DMS53 (cell line): ENCODE data around the gene KRT34.
A peak's percentile ranks its signal among the peaks of the same experiment; 100 is the strongest.
"Not testable (repeated sequence)": the region's sequence is repeated elsewhere in the genome, so short reads cannot be mapped to it uniquely, and the experiment has no call there.

Source experiments
- DNase-seq: peaks from one replicate; lab custom pipeline; 2025; lab: John Stamatoyannopoulos, UW

The KRT34 gene

GRCh38 chr17:41366070-41366469 lies 16.0 kb downstream of the KRT34 start:
- DNase-seq, result no peak

DNA sequence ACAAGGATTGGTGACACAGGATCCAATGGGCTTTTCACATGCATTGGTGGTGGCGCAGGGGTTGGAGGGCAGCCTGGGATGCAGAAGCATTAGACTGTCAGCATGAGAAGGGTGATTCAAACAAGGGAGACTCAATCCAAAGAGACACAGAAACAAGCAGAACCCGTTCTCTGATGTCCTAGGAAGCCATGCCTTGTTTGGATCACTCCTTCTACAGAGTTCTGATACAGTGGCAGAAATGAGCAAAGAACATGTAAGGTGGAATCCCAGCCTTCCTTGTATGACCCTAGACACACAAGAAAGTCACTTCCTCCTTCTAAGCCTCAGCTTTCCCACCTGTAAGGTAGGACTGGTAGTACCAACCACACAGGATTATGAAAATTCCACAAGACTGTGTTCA lies 18.2 kb downstream of the KRT34 start:
- DNase-seq, result no peak

DNA sequence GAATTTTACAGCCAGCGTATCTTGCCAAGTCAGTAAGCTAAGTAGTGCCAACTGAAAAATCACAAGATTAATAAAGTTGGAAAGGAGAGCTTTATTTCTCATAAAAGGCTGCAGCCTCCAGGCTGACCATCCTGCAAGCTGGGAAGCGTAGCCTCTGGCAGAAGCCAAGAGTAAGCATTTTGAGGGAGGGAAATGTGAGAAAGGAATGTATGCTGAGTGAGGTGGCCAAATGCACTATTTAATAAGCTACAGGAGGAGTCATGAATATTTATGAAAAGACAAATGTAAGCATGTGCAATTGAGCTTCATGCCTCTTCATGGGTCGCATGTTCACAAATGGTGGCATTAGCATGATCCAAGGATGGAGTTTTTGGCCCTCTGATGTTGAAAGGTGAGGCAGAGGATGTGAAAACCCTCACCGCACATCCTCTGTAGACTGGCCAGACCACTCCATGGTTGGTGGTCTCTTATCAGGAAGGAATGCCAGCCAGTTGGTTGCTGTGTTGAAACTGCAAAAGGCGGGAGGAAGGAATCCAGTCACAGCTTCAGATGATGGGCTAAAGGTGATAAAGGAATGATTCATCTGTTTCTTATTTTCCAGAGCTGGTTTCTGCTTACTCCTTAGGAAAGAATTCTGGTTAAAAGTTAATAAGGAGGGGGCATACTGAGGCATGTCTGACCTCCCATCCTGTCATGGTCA lies 21.7 kb downstream of the KRT34 start:
- DNase-seq, result no peak

DNA sequence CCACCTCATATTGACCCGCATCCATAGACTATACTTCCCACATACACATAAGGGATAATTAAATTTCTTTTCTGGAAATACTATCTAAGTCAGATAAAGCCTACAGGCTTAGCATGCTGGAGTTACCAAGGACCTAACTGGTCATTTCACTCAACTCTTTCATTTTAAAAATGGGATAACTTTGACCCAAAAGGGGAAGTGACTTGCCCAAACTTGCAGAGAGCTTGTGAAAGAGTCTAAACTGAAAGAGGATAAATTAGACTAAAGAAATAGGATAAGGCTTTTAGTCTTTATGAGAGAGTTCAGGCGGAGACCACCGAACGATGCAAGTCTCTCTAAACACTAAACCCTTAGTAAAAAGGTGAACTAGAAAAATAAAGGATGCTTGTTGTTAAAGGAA lies 27.6 kb downstream of the KRT34 start:
- DNase-seq, result no peak

- no peak for DNase-seq
These were observed 29.3 kb downstream of the KRT34 start for GRCh38 chr17:41352597-41353366.

GRCh38 chr17:41351177-41351576 lies 30.9 kb downstream of the KRT34 start:
- no peak for DNase-seq

- not testable (repeated sequence) for DNase-seq
These were observed 31.7 kb downstream of the KRT34 start, which contains the start of gene KRT33A for GRCh38 chr17:41350381-41350878. Gene KRT33A, minus strand, starts transcription at chr17:41350828. Its CDS starts 61 bp downstream, at chr17:41350767.

- DNase-seq, result no peak
These were observed 34.0 kb downstream of the KRT34 start for GRCh38 chr17:41347869-41348760.

GRCh38 chr17:41346421-41346820 lies 35.7 kb downstream of the KRT34 start:
- DNase-seq, result not testable (repeated sequence)

DNA sequence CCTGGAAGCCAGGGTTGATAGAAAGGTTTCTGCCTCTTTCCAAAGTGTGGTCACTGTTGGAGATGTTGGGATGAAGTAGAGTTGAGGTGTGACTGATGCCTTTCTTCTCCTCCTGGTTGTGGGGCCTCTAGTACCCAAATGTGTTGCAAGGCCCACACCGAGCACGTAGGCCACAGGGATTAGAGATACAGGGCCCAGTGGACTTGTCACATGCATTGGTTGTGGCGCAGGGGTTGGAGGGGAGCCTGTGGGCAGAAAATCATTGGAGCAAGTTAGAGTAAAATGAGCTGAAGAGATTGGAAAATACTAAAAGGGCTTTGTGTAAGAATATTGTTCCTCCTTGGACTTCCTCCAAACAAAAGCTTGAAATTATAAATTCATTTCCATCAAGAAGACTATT lies 36.1 kb downstream of the KRT34 start:
- no peak for DNase-seq

- DNase-seq, result no peak
These were observed 39.1 kb downstream of the KRT34 start for GRCh38 chr17:41343029-41343428.

DNA sequence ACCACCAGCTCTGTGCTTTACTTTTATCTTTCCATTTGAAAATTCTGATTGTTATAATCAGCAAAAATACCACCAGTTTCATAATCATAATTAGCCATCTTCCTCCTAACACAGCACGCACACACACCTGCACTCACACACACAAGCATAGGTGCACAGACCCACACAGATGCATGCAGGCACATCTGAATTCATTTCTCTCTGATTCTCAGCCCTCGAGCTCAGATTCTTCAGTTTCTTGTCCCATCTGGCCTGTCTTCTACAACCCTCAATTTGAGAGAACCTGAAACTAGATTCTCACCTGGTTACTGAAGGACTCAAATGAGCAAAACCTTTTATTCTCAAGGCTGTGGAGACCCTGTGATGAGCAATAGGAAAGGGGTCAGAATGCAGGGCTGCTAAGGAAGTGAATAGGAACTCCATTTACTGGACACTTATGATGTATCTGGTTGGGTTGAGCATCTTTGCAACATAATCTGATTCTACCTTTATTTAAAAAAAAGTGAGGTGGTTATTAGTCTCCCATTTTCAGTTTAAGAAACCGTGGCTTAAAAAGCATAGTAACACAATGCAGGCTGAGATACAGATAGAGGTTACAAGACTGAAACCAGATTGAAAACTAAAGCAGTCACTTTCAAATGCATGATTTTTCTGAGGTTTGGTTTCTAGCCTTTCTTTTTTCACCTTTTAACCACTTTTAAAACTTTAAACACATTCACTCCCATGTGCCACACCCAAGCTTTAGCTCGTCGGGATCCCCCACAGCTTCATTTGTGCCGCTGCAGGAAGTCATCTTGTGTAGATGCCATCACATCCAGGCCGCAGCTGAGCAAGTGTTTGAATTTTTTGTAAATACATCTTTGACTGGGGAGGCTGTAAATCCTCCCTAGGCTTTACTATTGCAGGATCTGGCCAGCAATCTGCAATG lies 40.9 kb downstream of the KRT34 start:
- DNase-seq, result no peak

DNA sequence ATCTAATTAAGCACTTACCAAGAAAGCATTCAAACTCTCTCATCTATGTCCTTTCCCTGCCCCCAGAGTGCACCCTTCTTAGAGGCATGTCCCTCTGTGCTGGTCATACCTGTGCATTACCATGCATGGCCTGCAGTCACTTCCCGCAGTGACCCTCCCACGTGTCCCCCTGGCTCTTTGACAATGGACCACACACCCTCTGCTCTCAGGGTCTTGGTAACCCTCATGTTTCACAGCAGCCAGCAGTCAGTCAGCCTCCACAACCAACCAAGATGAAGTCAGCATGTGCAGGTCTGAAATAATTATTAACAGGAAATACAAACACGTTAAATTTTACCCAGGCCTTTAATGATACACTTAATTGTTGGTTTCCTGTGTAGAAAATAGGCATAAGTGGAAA lies 41.6 kb downstream of the KRT34 start:
- no peak for DNase-seq

- no peak for DNase-seq
These were observed 42.4 kb downstream of the KRT34 start for GRCh38 chr17:41339571-41340172.

GRCh38 chr17:41338961-41339485 lies 43.1 kb downstream of the KRT34 start:
- DNase-seq, result peak; percentile 24

- DNase-seq, result no peak
These were observed 46.4 kb downstream of the KRT34 start for GRCh38 chr17:41335747-41336146.

DNA sequence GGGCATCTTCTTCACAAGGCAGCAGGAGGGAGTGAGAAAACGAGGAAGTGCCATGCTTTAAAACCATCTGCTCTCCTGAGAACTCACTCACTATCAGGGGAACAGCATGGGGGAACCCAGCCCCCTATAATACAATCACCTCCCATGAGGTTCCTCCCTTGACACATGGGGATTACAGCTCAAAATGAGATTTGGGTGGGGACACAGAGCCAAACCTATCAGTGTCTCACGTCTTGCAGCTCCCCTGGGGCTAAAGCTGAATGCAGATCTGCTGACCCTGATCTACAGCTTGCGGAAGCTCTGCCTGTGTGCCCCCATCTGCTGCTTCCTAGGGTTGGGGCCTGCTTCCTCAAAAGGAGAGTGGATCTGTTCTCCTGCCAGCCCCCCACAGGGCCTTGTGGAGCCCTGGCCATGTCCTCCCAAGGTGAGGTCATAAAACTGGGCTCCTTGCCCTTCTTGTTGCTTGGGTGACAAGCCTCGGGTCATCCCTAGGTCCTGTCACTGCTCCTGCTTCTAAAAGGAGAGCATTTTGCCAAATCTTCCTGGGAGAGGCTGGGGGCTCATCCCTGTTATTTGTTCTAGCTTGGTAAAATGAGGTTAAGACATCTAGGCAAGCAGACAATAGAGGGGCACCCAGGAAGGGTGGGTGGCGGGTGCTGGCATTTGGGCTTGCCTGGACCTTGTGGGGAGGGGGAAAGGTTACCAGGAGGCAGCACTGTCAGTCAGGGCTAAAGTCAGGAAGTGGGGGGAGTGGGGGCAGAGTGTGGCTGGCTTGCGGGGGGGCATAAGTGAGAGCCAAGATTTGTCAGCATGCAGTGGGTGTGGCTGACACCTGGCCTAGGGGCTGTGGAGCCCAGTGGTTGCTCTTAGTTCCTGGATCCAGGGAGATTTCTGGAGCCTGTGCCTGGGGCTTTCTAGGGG lies 47.5 kb downstream of the KRT34 start:
- no peak for DNase-seq

DNA sequence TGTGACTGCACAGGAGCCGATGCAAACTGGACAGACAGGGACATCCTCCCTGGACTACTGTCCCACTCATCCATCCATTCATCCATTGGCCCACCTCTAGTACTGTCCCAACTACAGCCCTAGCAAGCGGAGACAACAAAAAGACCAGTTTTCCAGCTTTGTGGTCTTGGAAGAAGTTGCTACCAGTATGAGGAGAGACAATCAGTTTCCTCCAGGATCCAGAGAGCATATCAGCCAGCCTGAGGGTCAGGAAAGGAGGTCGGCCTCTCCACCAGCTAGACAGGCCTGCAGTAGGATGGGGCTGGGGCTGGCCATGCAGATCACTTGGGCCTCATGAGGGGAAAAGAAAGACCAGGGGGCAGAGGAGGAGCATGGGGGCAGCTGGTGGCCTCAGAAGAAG lies 48.3 kb downstream of the KRT34 start:
- DNase-seq, result no peak

GRCh38 chr17:41333098-41333497 lies 49.0 kb downstream of the KRT34 start:
- DNase-seq, result no peak
